ENCODE results near the gene ACIN1.

DNA sequence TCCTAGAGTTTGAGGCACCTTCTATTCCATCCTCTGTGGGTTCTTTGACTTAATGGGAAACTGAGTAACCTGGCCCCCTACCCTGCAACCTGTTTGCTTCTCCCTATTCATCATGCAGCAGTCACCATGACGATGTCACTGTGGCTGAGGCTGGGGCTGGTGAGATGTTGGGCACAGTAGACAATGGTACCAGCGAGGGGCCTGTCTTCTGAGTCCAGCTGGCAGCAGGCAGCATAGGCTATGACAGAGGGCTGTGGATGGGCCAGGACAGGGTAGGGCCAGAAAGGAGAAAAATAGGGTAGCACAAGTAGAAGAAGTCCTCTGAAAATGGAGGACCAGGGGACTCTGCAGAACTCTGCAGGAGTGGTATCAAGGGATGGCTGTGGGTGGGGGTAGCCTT, 7.9 kb upstream of the ACIN1 start:
- TF ChIP-seq, protein P1, sequence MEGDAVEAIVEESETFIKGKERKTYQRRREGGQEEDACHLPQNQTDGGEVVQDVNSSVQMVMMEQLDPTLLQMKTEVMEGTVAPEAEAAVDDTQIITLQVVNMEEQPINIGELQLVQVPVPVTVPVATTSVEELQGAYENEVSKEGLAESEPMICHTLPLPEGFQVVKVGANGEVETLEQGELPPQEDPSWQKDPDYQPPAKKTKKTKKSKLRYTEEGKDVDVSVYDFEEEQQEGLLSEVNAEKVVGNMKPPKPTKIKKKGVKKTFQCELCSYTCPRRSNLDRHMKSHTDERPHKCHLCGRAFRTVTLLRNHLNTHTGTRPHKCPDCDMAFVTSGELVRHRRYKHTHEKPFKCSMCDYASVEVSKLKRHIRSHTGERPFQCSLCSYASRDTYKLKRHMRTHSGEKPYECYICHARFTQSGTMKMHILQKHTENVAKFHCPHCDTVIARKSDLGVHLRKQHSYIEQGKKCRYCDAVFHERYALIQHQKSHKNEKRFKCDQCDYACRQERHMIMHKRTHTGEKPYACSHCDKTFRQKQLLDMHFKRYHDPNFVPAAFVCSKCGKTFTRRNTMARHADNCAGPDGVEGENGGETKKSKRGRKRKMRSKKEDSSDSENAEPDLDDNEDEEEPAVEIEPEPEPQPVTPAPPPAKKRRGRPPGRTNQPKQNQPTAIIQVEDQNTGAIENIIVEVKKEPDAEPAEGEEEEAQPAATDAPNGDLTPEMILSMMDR (IDR thresholded peaks at IDR 0.05): no peak
- TF ChIP-seq POLR2A (IDR thresholded peaks at IDR 0.05): no peak
- TF ChIP-seq POLR2AphosphoS5 (IDR thresholded peaks at IDR 0.05): no peak
